GM19023 (cell line): ENCODE data around the gene GANC.
"Not testable (repeated sequence)": the region's sequence is repeated elsewhere in the genome, so short reads cannot be mapped to it uniquely, and the experiment has no call there.

Source experiments
- ATAC-seq: cut with Tn5 transposase; IDR thresholded peaks from one replicate; pipeline ENCODE4 v1.9.1; 2021; ENCODE audit warnings: mild to moderate bottlenecking, moderate library complexity; ENCODE audit not compliant: unreplicated experiment

Gene GANC

GRCh38 chr15:42283671-42284070 lies 10.7 kb downstream of the GANC start:
- no peak for ATAC-seq

- ATAC-seq, result no peak
Observed at GRCh38 chr15:42284551-42284950, 11.6 kb downstream of the GANC start.

GRCh38 chr15:42285034-42285433 lies 12.0 kb downstream of the GANC start:
- ATAC-seq, result no peak

DNA sequence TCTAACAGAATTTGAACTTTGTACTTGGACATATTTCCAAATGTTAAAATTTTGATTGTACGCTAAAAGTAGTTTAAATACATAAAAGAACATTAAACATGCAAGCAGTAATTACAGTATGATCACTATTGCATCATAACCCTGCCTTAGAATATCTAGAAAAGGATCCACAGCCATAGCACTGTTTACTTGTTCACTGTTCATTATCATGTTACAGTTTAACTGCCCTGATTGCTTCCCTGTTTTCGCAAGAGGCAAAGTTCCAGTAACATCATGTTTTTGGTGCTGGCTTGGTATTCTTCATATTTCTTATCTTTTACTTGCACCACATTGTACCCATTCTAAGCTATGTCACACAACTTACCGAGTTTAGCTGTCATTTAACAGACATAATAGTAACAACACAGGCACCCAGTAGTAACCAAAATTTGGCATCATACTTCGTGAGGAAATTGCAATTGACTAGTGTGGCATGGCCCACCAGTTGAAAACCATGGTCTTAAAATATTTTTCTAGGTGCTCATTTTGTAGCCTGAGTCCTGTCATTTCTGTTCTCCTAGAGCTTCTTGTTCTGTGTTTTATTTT lies 13.5 kb downstream of the GANC start:
- ATAC-seq, result no peak

DNA sequence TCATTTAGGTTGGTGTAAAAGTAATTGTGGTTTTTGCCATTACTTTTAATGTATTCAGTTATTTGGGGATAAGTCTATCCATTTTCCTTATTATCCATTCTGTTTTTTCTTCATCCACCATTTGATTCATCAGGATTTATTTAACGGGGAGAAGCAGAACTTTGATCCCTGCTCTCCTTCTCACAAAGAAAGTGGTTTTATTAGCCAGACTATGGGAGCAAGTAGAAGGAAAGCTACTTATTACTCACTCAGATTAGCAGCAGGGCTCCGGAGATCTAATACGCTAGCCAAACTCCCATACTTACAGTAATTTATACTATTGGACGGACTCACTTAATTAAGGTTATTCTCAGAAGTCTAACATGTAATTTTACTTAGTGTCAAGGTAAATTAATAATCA lies 14.9 kb downstream of the GANC start:
- no peak for ATAC-seq

GRCh38 chr15:42289166-42289565 lies 16.2 kb downstream of the GANC start:
- ATAC-seq, result no peak

- ATAC-seq, result not testable (repeated sequence)
Observed at GRCh38 chr15:42301004-42301403, 28.0 kb downstream of the GANC start.

GRCh38 chr15:42306681-42307080 lies 33.7 kb downstream of the GANC start:
- no peak for ATAC-seq

DNA sequence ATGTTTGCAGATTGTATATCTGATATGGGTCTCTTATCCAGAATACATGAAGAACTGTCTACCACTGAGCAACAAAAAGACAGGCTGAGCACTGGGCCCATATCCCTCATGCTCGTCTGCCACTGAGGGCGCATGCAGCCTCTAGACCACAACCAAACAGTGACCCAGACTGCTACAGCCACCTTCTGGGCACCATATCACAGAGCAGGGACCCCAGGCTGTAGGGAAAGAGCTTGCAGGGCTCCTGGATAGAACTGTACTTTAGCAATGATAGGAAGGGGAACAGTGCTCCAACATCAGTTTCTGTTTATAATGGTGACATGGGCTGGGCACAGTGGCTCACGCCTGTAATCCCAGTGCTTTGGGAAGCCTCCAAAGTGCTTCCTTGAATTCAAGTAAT lies 40.5 kb downstream of the GANC start:
- ATAC-seq, result no peak

DNA sequence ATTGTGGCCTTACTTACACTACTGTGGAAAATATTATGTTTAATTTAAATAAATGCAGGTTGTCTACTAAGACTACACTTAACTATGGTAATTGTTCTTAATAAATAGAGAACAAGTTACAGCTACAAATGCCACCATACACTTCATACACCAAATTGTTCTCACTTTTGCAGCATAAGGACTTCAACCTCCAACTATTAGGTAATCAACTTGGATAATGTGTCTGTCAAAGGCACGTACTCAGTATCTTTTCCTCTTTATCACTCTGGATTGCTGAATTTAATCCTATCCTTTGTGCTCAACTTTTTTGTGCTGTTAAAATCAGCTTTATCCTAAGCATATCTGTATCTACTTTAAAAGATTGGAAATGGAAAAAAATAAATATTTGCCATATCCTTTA lies 41.8 kb downstream of the GANC start:
- no peak for ATAC-seq

GRCh38 chr15:42315521-42315920 lies 42.5 kb downstream of the GANC start:
- no peak for ATAC-seq

GRCh38 chr15:42316282-42316805 lies 43.3 kb downstream of the GANC start:
- not testable (repeated sequence) for ATAC-seq

GRCh38 chr15:42319206-42319605 lies 46.2 kb downstream of the GANC start:
- no peak for ATAC-seq

DNA sequence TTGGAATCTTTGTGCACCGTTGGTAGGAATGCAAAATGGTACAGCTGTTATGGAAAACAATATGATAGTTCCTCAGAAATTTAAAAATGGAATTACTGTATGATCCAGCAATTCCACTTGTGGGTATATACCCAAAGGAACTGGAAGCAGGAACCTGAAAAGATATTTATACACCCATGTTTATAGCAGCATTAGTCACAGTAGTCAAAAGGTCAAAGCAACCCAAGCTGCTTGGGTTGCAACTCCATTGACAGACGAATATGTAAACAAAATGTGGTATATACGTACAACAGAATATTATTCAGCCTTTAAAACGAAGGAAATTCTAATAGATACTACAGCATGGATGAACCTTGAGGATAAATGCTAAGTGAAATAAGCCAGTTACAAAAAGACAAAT lies 51.3 kb downstream of the GANC start:
- no peak for ATAC-seq

- no peak for ATAC-seq
Observed at GRCh38 chr15:42329161-42329560, 56.2 kb downstream of the GANC start.

GRCh38 chr15:42329992-42330391 lies 57.0 kb downstream of the GANC start:
- no peak for ATAC-seq

GRCh38 chr15:42331235-42331634 lies 58.2 kb downstream of the GANC start:
- ATAC-seq, result no peak

DNA sequence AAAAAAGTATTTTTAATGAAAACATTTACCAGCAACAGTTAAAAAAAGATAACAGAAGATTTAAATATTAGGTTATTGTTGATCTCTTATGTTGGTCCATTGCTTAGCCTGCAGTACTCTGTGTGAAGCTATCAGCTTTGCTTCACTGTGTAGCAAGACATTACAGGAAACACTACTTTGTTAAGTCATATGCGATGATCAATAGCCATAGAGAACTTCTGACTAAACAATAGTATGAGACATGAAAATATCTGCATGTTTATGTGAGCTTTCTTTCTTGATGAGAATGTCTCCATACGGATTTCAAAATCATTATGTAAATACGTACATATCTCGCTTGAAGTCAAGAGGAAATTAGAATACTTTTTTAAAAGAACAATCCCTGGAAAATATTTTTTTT lies 59.3 kb downstream of the GANC start:
- ATAC-seq, result no peak

- no peak for ATAC-seq
Observed at GRCh38 chr15:42335074-42335473, 62.1 kb downstream of the GANC start.

DNA sequence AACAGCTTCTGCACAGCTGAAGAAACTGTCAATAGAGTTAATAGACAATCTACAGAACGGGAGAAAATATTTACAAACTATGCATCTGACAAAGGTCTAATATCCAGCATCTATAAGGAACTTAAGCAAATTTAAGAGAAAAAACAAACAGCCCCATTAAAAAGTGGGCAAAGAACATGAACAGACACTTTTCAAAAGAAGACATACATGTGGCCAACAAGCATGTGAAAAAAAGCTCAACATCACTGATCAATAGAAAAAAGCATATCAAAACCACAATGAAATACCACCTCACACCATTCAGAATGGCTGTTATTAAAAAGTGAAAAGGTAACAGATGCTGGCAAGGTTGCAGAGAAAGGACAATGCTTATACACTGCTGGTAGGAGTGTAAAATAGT lies 63.6 kb downstream of the GANC start:
- not testable (repeated sequence) for ATAC-seq

- not testable (repeated sequence) for ATAC-seq
Observed at GRCh38 chr15:42337104-42337503, 64.1 kb downstream of the GANC start.

GRCh38 chr15:42338500-42338899 lies 65.5 kb downstream of the GANC start:
- ATAC-seq, result no peak

DNA sequence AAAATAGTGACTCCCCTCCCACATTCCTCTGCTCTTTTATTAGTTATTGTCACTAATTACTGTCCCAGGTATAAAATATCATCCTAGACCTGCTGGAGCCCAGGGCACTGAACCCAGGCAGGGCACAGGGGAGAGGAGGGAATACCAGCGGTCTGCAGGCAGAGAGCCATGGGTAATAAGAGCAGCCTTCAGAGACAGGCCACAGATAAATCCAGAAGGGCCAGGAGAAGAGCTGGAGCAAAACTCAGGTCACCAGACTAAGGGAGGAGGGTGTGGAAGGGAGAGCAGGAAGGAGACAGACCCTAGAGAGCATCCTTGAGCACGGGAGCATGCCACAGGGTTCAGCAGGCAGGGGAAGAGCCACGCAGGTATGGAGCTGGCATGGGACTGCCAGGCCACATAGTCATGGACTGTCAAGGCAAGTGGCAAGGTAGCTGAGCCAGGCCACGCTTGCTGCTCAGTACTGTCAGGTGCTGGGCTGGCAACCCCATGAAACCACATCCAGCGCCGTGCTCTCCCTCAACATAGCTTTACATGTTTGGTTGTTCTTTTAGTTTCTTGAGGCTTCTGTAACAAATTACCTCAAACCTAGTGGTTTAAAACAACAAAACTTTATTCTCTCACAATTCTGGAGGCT lies 70.7 kb downstream of the GANC start:
- ATAC-seq, result no peak
